Measurements from ENCODE around the gene PRH1. TPM values are rescaled to one million over a fixed set of nuclear protein-coding genes. Genes with fewer than 3 reads are reported as not detected.

The PRH1 gene
- total and polyA plus RNA-seq, 2 experiments from 2014 or later = 19.0 to 42.9 TPM

DNA sequence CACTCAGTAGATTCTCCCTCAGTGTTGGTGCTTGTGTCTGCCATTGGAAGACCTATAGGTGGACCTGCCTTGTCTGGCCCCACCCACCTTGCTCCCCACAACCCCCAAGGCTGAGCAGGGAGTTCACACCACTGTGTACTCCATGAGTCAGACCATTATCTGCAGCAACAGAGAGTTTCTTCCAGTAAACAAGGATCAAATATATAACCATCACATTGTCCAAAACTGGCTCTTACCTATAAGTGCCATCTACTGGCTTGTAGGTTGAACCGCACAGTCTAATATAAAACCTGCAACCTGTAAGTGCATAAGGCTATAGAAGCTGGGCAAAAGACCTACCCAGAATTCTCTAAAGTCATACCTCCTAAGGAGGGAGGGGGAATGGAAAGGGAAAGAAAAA, 17.4 kb upstream of the PRH1 start:
- H3K9me3 Mint-ChIP-seq = peaks cover 22% of the 10 kb centered on the region
- DNase-seq (ENCODE audit: low spot score) (no peak), ATAC-seq (no peak)
- no peaks in the 10 kb centered on the region for H3K27me3 Mint-ChIP-seq (ENCODE audit: insufficient read depth, low read depth, poor library complexity)
- Histone ChIP-seq H3K4me3 (no peak overlapping the region), H3K4me2 (no peak overlapping the region), H4K20me1 (replicated peaks; ENCODE audit: insufficient read depth) (no peaks in the 10 kb centered on the region), H3K4me1 (ENCODE audit: insufficient read depth) (no peaks in the 10 kb centered on the region), H3K27me3 (ENCODE audit: insufficient read depth) (no peaks in the 10 kb centered on the region), H3F3A (replicated peaks; ENCODE audit: low read depth) (no peaks in the 10 kb centered on the region), H3K79me2 (replicated peaks; ENCODE audit: insufficient read depth) (0 out of 2 replicates have a peak, but pooled peaks cover 3% of the 10 kb centered on the region), H3K27ac (ENCODE audit: low read depth) (no peak overlapping the region), H3K36me3 (ENCODE audit: insufficient read depth) (no peaks in the 10 kb centered on the region), H2AFZ (no peak overlapping the region), H3K9me2 (ENCODE audit: insufficient read depth) (no peaks in the 10 kb centered on the region; the same call in 1 of the 2 replicates)
- no peak overlapping the region for H3K4me3 Mint-ChIP-seq
- H3K4me1 Mint-ChIP-seq = no peaks in the 10 kb centered on the region
- peaks cover 25% of the 10 kb centered on the region for H3K36me3 Mint-ChIP-seq (ENCODE audit: low read depth)
- 0 out of 2 replicates have a peak overlapping the region, but pooled peaks have one; percentile 59 for H3K27ac Mint-ChIP-seq
- TF ChIP-seq ZNF331 (CRISPR knock-in tag; IDR thresholded peaks at IDR 0.05; ENCODE audit: low read depth) = no peak
- TF ChIP-seq, protein P1, sequence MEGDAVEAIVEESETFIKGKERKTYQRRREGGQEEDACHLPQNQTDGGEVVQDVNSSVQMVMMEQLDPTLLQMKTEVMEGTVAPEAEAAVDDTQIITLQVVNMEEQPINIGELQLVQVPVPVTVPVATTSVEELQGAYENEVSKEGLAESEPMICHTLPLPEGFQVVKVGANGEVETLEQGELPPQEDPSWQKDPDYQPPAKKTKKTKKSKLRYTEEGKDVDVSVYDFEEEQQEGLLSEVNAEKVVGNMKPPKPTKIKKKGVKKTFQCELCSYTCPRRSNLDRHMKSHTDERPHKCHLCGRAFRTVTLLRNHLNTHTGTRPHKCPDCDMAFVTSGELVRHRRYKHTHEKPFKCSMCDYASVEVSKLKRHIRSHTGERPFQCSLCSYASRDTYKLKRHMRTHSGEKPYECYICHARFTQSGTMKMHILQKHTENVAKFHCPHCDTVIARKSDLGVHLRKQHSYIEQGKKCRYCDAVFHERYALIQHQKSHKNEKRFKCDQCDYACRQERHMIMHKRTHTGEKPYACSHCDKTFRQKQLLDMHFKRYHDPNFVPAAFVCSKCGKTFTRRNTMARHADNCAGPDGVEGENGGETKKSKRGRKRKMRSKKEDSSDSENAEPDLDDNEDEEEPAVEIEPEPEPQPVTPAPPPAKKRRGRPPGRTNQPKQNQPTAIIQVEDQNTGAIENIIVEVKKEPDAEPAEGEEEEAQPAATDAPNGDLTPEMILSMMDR (conservative IDR thresholded peaks at IDR 0.05; ENCODE audit: low read depth in 2 of 2) = peak; percentile 25 to 38; a peak in 3 of 4 replicates

GRCh38 chr12:10900972-10901371, 16.9 kb upstream of the PRH1 start:
- no peaks in the 10 kb centered on the region for H3F3A ChIP-seq (replicated peaks; ENCODE audit: low read depth)
- peaks cover 25% of the 10 kb centered on the region for H3K36me3 Mint-ChIP-seq (ENCODE audit: low read depth)
- H2AFZ ChIP-seq = no peak overlapping the region
- H3K9me2 ChIP-seq (ENCODE audit: insufficient read depth) = no peaks in the 10 kb centered on the region; the same call in 1 of the 2 replicates
- H3K27me3 Mint-ChIP-seq (ENCODE audit: insufficient read depth, low read depth, poor library complexity) = no peaks in the 10 kb centered on the region
- H3K4me3 Mint-ChIP-seq = no peak overlapping the region
- peaks cover 22% of the 10 kb centered on the region for H3K9me3 Mint-ChIP-seq
- no peak overlapping the region for H3K4me2 ChIP-seq
- H4K20me1 ChIP-seq (replicated peaks; ENCODE audit: insufficient read depth) = no peaks in the 10 kb centered on the region
- H3K27ac ChIP-seq (ENCODE audit: low read depth) = no peak overlapping the region
- H3K79me2 ChIP-seq (replicated peaks; ENCODE audit: insufficient read depth) = 0 out of 2 replicates have a peak, but pooled peaks cover 3% of the 10 kb centered on the region
- no peaks in the 10 kb centered on the region for H3K4me1 Mint-ChIP-seq
- H3K4me3 ChIP-seq = no peak overlapping the region
- no peaks in the 10 kb centered on the region for H3K4me1 ChIP-seq (ENCODE audit: insufficient read depth)
- no peaks in the 10 kb centered on the region for H3K27me3 ChIP-seq (ENCODE audit: insufficient read depth)
- DNase-seq (ENCODE audit: low spot score) = no peak
- peak overlapping the region; percentile 59; the same call in 1 of the 2 replicates for H3K27ac Mint-ChIP-seq
- ATAC-seq = no peak
- no peaks in the 10 kb centered on the region for H3K36me3 ChIP-seq (ENCODE audit: insufficient read depth)
- TF ChIP-seq EZH2 (IDR thresholded peaks at IDR 0.05; ENCODE audit: low read depth, unreplicated experiment) (no peak), POLR2AphosphoS5 (IDR thresholded peaks at IDR 0.05; ENCODE audit: low read depth) (no peak), ETS1 (IDR thresholded peaks at IDR 0.05) (no peak), ZNF462 (CRISPR knock-in tag; IDR thresholded peaks at IDR 0.05) (no peak), JUNB (IDR thresholded peaks at IDR 0.05; ENCODE audit: unreplicated experiment) (no peak), CREB1 (CRISPR knock-in tag; IDR thresholded peaks at IDR 0.05; ENCODE audit: low read depth) (no peak), EZH2phosphoT487 (IDR thresholded peaks at IDR 0.05; ENCODE audit: unreplicated experiment) (no peak), ZNF114 (CRISPR knock-in tag; IDR thresholded peaks at IDR 0.05) (no peak)

Measured in GM23338 (cell line).